GM19397 (cell line): Measurements from ENCODE around the gene GPATCH2.
"Not testable (repeated sequence)": the region's sequence is repeated elsewhere in the genome, so short reads cannot be mapped to it uniquely, and the experiment has no call there.

ENCODE experiments used
- ATAC-seq: cut with Tn5 transposase; IDR thresholded peaks from one replicate; pipeline ENCODE4 v1.9.1; 2021; ENCODE audit warnings: mild to moderate bottlenecking, moderate library complexity; ENCODE audit not compliant: unreplicated experiment

Gene GPATCH2

DNA sequence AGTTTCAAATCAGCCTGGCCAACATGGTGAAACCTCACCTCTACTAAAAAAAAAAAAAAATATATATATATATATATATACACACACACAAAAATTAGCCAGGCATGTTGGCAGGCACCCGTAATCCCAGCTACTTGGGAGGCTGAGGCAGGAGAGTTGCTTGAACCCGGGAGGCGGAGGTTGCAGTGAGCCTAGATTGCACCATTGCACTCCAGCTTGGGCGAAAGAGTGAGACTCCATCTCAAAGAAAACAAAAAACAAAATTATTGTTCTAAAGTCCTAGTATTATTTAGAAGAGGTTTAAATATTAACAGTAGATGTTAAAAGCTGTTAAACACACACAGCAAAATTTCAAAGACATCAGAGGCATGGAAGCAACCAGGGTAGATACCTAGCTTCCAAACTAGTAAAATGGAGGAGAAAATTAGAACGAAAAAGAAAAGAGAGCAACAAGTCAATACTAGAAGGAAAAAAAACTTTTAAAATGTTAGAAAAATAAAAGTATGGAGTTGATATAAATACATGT, 46.5 kb downstream of the GPATCH2 start:
- not testable (repeated sequence) for ATAC-seq

DNA sequence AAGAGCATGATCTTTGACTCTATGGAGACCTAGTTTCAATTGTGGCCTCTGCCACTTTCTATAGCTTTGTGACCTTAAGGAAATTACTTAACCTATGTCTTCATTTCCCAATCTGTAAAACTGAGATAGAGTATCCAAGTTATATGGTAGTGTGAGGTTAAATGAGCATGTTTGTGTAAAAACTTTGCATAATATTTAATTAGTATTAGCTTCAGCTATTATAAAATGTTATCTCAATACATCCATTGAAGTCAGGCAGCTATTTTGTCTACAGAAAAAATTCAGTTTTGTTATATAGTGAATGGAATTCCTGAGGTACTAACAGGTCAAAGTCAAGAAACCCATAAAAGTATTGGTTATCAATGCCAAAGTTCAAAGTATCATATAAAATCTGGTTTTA, 53.6 kb downstream of the GPATCH2 start:
- ATAC-seq = no peak

DNA sequence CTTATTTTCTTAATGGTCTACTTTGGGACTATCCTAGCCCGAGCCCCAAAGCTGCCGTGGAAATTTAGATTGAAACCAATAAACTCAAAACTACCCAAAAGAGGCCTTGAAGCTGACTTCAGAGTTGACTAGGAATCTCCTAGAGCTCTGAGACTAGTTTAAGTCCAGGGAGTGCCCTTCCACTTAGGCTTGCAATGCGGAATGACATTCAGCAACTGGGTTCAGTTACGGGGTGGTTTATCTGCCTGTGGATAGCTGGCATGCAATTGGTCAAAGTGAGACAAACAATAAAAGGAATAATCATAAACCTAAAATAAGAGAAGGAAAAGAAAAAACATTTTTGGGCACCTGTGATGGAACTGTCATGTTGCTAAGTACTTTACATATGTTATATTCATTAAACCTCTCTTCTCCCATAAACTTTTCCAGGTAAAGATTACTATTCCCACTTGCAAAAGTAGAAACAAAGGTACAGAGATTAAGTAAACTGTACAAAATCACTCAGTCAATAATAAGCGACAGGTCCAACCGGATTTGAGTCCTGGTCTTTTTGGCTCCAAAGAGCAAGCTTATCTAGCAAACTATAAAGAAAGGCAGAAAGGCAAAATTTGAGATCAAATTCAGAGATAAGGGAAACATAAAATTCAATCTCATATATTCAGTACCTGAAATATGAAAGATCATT, 56.5 kb downstream of the GPATCH2 start:
- no peak for ATAC-seq

DNA sequence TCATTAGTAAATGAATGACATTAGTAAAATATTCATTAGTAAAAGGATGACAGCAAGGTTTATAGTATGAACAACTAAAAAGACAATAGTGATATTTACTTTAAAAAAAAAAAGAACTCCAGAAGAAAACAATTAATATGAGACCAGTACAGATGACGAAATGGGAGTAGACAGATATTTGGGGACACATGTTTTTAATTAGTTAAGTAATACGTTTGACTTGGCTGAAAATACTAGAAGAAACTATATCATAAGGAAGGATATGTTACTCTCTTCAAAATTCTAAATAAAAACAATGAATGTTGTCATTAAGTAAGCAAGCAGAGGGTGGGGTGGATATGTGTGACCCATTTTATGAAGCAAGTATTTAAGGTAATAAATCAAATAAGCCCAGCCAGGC, 61.9 kb downstream of the GPATCH2 start:
- ATAC-seq = no peak

DNA sequence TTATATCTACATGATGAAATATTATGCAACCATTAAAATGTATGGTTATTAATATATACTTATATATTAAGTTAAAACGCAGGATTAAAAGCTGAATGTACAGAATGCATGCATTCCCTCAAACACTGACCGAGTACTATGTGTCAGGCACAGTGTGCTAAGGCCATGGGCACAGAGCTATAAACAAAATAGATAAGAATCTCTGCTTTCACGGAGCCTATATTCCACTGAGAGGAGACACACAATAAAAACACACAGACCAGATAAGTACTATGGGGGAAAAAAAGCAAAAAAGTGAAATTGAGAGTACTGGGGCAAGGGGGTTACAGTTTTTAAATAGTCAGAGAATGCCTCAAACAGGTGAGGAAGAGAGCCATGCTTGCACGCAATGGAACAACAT, 62.7 kb downstream of the GPATCH2 start:
- no peak for ATAC-seq

DNA sequence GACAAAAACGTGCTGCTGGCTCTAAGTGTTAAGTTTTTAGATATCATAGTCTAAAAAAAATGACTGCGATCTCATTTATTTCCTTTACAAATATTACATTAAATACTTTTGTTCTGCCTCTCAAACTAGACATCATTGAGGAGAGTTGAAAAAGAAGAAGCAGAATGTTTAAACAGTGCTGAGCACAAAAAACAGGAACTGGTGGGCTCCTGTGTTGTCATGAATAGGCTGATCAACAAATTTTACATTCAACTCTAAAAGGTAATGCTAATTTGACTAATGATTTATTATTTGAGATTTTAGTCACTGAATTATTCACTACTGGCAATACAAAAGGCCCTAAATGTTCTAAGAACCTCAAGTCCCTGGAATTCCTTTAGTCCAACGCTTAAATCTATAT, 66.1 kb downstream of the GPATCH2 start:
- ATAC-seq = no peak

DNA sequence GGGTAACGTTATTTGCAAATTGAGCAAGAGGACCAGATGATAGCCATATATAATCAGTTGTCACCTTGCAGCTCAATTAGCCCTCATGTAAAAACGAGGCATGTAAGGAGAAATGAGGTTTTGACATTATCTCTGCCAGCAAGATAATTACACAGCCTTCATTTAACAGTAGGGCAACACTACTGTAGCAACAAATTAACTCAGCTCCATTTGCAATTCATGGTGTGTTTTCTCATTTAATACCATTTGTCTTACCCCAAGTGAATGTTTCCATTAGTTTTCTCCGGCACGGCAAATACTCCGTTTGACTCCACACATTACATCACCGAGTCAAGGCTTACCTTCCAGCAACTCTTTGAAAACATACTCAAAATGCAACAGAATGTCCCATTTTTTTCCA, 66.7 kb downstream of the GPATCH2 start:
- ATAC-seq = no peak

DNA sequence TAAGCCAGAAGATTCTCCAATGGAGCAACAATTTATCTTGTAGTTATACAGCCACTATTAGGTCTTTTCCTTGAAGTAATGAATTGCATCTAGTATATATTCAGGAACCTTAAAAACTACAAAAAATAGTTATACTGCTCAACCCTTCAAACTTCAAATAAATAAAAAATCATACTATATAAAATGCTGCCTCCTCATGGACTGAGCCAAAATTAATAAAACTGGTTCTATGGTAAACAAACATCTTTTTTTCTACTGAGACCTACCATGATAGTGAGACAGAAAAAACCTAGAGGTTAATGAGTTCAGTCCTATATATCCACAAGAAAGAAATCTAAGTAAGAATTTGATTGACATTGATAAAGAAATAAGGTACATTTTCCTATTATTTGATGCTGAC, 67.7 kb downstream of the GPATCH2 start:
- no peak for ATAC-seq

DNA sequence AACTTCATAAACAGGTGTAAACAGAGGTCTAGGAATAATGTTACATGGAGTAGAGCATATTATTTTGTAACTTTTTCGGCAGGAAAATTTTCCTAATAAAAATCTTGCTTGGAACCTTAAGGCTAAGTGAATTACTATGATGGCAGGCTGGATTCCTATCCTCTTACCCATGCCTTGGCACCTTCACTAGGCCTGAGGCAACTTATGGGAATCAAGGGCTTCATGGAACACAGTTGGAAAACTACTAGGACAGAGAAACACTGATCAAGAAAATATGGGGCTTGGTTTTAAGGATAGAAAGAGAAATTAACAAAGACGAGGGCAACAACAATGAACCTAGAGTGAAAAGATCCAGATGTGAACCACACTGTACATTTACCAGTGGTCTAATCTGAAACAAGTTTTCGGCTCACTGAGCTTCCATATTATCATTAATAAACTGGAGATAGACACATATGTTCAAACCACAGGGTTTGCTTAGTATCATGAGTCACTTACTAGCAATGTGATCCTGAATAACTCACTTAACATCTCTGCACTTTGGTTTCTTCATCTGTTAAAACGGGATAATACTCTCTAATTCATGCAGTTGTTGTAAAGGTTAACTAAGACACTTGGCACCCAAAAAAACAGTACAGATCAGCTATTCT, 68.5 kb downstream of the GPATCH2 start:
- ATAC-seq = no peak

DNA sequence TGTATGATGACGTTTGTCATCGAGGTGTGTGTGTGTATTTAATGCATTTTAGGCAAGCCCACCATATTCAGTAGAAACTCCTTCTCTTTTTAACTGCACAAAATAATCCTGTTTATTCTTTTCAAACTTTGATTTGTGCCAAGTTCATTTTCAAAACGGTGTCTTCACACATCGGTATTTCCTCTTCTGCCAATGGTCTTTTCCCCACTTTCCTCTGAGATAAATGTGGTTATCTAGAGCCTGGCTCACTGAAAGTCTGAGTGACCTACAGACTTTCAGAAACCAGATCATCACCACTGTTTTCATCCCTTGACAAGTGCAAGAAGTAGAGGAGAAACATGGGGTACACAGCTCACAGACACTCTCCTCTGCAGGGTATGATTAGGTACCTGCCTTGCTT, 69.4 kb downstream of the GPATCH2 start:
- ATAC-seq = no peak

DNA sequence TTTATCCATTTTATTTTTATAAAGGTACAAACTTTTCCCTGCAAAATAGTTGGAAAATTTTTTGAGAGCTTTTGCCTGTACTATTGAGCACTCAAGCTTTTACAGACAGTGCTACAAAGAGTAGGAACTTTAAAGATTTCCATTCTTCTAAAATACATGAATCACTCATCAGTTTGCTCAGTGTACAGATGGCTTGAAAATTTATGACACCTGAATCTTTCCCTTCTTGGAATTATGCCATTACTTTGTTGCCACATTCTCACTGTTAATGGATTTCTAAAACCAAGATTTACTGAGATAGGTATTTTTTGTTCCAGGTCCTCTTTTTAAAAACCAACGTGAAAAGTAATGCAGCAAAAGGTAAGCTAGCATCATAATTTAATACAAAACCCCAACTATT, 76.0 kb downstream of the GPATCH2 start:
- ATAC-seq = no peak

DNA sequence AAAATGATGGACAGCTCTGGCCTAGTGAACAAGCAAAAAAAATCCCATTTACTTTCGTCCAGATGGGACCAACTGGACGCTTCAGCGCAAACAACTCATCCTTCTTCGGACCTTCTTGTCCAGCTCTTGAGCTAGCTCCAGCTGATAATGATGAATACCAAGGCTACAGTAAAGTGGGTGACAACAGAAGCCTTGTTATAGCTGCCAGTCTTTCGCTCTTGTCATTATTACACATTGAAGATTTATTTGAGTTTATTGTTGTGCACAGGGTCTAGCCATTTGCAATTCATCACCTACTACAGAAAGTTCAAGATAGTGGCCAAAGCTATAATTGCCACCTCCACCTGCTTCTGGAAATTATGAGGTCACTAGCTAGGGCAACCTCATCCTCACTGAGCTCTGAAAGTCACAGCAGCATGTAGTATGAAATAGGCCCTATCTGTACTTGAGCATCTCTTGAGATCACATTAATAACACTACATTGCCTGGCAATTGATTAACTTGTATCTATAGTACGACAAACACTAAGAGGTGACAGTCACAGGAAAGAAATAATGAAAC, 76.9 kb downstream of the GPATCH2 start:
- no peak for ATAC-seq

DNA sequence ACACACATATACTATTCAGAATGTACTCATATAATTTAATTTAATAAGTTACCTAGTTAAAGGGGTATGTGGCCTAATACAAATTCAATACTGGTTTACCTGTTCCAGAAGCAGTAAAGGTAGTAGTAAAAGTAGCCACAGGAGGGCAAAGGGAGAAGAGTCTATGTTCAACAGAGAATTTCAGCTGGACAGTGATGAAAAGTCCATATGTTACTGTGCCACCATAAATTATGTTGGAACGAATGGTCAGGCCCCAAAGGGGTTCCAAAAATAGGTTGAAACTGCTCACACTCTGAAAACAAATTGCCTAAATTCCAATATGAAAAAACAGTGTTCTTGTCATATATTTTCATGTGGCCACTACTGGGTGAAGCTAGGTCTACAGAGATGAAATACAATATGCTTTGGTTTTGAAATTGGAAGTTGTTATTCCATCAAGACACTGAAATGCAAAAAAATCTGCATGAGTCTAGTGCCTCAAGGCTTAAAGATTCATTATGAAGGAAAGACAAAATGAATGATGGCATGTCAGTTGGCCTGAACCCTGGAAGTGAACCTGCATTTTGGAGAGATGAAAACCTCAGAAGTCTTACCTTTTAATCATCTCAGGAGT, 78.4 kb downstream of the GPATCH2 start:
- ATAC-seq = no peak

DNA sequence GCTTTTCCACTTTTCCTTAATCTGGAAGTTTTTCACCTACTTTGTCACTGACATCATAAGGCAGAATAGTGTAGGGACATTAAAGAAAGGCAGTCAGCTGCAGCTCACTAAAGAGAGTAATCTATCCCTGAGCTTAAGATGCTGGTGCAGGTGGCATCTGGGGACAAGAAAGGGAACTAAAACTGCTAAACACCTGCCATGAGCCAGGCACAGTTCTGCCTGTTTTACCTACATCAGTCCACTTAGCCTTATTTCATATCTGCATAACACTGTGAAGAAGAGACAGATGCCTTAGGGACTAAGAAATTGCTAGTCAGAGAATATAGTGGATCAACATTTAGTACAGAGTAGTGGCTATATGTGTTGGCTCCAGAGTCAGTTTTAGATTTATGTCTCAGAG, 88.1 kb downstream of the GPATCH2 start:
- peak; percentile 97 for ATAC-seq

DNA sequence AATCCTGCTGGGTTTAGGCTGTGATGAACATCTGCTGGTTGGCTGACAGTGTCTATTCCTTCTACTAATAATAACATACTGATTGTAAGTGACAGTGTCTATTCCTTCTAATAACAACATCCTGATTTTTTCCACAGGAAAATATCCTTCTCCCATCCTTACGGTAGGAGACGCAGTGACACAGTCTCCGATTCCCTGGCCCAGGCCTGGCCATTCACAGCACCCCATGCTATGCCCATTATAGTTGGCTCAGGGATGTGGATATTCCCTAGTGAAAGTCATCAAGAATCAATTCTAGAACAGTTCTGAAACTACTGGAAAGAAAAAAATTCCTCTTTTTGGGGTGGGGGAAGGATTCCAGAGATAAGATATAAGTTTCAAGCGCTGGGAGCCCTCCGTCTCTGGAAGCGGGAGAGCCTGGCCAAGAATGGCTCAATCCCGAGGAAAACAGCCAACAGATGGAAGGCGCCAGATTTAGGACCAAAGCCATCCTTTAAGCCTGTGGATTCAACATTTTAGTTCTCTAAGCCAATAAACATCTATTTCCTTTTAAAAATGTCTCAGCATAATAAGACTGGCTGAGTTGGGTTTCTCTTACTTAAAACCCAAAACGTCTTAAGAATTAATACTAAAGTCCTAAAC, 88.6 kb downstream of the GPATCH2 start:
- no peak for ATAC-seq

DNA sequence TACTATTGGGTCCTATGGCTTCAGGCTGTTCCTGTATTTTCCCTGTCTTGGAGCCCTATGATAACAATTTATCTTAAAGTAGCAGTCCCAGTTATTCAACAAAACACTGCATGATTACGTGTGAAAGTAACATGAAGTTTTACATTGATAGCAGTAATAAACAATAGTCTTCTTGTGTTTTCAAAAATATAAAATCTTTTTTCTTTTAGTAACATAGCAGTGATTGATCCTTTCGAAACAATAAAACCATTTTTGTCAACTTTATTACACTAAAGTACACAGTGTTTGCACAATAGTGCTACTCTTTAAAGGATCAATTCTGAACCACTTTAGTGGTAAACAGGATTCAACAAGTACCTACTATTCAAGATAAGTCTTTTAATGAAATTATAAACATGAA, 90.6 kb downstream of the GPATCH2 start:
- no peak for ATAC-seq

DNA sequence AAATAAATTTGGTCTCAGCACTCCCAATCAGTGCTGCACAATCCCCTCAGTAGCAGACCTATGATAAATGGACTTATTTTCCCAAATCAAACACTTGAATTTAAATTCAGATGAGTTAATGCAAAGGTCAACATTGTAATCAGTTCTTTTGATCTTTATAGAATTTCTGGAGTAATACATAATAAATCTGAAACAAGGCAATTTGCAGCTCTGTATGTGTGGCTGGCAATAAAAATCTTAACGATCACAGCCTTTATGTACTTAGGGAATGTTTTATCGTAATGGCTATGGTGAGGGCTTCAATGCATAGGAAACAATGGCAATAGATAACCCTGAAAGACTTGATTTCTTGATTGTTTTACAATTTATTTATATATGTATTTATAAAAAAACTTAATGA, 91.4 kb downstream of the GPATCH2 start:
- no peak for ATAC-seq

DNA sequence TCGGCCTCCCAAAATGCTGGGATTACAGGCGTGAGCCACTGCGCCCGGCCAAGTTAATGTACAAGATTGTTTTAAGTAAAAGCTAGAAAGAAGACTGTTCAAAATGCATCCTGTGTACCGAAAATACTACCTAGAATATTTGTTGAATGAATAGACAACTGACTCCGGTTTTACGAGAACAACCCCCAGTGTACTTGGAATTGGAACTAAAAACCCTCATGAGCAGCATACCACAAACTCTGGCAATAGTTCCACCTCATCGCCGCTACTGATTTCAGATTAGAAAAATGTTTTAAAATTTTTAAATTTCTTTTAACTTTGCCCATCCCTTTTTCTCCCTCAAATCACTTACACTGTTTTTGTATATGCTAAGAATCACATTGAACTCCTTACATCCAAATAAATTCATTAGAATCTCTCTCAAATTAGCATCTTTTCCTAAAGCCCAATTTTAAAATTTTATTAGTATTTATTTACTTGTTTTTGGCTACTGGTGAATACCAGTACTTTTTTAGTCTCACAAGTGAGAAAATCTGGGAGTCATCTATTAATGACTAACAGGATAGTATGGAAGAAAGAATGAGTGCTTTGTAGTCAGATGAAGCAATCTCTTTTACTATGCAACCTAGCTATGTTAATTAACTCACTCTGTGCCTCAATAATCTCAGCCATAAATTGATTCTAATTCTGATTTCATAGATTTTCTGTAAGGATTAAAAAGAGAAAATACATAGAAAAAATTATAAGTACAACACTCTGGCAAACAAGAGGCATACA, 95.1 kb downstream of the GPATCH2 start:
- ATAC-seq = no peak

DNA sequence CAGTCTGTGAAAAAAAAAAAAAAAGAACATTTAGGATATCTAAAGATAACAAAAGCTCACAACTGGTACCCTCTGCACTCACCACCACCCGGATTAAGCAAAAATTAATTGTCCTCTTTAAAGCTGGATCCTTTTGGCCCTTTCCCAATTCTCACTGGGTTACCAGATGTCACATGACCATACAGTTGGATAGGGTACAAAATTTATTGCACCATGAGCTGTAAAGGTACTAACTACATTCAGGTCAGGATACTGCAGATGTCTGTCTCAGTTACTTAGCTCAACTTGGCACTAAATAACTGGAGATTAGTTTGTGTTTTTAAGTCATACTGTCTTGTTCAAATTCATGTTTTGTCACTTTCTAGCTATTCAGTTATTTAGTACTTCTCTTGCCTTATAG, 96.3 kb downstream of the GPATCH2 start:
- no peak for ATAC-seq

DNA sequence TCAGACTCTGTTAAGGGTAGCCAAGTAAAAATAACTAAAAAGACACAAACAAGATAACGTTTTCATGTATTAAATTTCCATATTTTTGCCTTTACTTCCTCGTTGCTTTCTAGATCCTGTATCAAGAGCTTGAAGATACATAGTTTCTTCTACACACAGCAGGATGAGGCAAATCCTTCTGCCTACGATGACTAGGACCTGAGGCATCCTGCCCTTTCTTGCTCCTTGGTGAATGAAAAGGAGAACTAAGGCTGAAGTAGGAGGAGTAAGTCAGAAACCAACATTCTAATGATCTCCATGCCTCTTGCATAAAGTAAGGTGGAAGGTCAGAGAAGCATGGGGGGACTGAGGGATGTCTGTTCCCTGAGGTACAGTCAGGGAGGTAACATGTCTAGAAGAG, 102.6 kb downstream of the GPATCH2 start:
- ATAC-seq = no peak

DNA sequence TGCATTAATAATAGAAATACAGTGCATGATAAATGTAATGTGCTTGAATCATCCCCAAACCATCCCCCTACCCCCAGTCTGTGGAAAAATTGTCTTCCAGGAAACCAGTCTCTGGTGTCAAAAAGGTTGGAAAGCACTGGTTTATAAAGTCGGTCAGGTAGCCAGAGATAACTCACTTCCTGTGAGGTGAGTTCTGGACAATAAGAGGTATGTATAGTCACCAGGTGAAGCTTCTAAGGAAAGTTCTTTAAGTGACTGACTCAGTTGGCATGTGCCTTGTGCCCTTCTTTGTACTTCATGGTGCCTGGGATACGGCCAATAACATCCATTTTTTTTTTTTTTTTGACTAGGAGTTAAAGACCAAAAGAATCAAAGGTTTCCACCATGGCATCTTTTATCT, 103.7 kb downstream of the GPATCH2 start:
- ATAC-seq = no peak
